Activated CD4-positive, CD25-positive, alpha-beta regulatory T cell treated with anti-CD3 and anti-CD28 coated beads, Interleukin-2, amount 50 U/mL, for 72 hours (primary cell): Measurements from ENCODE around the gene SPPL2A.
A peak's percentile ranks its signal among the peaks of the same experiment; 100 is the strongest.
"Not testable (repeated sequence)": the region's sequence is repeated elsewhere in the genome, so short reads cannot be mapped to it uniquely, and the experiment has no call there.

Source experiments
- DNase-seq: peaks from one replicate; pipeline ENCODE4 v3.0.0; 2021

SPPL2A gene, protein sequence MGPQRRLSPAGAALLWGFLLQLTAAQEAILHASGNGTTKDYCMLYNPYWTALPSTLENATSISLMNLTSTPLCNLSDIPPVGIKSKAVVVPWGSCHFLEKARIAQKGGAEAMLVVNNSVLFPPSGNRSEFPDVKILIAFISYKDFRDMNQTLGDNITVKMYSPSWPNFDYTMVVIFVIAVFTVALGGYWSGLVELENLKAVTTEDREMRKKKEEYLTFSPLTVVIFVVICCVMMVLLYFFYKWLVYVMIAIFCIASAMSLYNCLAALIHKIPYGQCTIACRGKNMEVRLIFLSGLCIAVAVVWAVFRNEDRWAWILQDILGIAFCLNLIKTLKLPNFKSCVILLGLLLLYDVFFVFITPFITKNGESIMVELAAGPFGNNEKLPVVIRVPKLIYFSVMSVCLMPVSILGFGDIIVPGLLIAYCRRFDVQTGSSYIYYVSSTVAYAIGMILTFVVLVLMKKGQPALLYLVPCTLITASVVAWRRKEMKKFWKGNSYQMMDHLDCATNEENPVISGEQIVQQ

GRCh38 chr15:50765195-50765967 lies at the start of gene SPPL2A:
SPPL2A (minus strand) TSS chr15:50765706; CDS start chr15:50765533, 173 bp downstream.
- DNase-seq = peak; percentile 84

DNA sequence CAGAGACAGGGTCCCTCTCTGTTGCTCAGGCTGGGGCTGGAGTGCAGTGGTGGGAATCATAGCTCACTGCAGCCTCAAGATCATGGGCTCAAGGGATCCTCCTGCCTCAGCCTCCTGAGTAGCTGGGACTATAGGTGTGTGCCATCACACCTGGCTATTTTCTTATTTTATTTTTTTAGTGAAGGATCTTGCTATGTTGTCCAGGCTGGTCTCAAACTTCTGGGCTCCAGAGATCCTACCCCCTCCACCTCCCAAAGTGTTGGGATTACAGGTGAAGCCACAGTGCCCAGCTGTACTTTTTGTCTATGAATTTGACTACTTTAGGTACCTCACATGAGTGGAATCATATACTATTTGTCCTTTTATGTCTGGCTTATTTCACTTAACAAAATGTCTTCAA lies 49.1 kb upstream of the SPPL2A start:
- DNase-seq = no peak

- DNase-seq = no peak
Measured at GRCh38 chr15:50813865-50814264, 48.4 kb upstream of the SPPL2A start.

DNA sequence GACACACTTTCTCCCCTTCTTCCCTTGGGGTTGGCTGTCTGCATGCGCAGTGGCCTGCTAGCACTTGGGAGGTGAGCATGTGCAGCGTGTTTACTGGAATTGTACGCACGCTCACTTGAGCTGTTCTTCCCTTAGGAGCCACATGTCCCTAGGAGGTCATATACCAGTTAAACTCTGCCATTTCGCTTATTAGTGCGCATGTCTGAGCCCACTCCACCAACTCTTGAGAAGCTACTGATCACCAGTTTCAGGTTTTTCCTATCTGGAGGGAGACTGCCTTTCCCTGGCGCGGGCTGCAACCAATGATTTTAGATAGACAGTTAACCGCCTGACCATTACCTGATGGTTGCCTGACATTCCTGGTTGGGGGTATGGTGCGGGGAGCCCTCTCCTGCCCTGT lies 47.6 kb upstream of the SPPL2A start:
- no peak for DNase-seq

DNA sequence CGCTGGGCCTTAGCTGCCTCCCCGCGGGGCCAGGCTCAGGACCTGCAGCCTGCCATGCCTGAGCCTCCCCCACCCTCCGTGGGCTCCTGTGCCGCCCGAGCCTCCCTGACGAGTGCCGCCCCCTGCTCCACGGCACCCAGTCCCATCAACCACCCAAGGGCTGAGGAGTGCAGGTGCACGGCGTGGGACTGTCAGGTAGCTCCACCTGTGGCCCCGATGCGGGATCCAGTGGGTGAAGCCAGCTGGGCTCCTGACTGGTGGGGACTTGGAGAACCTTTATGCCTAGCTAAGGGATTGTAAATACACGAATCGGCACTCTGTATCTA lies 46.6 kb upstream of the SPPL2A start:
- not testable (repeated sequence) for DNase-seq

GRCh38 chr15:50811461-50812180 lies 46.1 kb upstream of the SPPL2A start:
- not testable (repeated sequence) for DNase-seq

GRCh38 chr15:50810128-50810527 lies 44.6 kb upstream of the SPPL2A start:
- no peak for DNase-seq

- no peak for DNase-seq
Measured at GRCh38 chr15:50808728-50809127, 43.2 kb upstream of the SPPL2A start.

DNA sequence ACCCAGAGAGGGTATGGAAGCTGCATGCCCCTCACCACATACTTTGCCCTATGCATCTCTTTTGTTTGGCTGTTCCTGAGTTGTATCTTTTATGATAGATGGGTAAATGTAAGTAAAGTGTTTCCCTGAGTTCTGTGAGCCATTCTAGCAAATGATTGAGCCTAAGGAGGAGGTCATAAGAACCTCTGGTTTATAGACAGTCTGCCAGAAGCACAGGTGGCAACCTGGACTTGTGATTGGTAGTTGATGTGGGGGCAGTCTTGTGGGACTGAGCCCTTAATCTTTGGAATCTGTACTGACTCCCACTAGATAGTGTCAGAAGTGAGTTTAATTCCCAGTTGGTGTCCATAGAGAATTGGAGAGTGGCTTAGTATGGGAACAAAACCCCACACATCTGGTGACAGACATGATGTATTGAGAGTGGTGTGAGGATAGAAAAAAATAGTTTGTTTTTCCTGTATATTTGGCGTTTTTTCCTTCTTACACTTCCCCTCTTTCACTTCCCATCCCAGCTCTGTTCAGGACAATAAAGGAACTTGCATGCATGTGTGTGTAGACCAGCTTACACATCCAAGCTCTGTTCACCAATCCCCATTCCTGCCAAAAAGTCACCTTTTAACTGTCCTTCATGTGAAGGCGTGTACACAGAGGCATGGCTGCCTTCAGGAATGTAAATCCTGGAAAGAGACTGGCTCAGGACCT lies 38.1 kb upstream of the SPPL2A start:
- DNase-seq = no peak

GRCh38 chr15:50800715-50801114 lies 35.2 kb upstream of the SPPL2A start:
- no peak for DNase-seq

- no peak for DNase-seq
Measured at GRCh38 chr15:50798684-50799083, 33.2 kb upstream of the SPPL2A start.

DNA sequence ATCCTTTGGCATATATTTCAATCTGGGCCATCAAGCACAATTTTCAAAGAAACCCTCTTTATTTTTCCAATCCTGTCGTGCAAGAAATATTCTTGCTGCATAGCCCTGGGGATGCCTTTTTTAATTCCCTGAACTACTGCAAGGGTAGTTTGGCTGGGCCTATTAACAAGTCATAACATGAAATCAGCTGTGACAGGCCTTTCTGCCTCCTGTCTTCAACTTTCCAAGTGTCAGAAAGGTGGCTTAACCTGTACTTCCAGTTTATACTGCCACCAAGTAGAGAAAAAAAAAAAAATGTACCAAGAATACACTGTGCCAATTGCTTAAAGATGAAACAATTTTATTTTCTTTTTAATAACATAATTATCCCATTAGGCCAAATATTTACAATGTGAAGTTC lies 32.4 kb upstream of the SPPL2A start:
- no peak for DNase-seq

DNA sequence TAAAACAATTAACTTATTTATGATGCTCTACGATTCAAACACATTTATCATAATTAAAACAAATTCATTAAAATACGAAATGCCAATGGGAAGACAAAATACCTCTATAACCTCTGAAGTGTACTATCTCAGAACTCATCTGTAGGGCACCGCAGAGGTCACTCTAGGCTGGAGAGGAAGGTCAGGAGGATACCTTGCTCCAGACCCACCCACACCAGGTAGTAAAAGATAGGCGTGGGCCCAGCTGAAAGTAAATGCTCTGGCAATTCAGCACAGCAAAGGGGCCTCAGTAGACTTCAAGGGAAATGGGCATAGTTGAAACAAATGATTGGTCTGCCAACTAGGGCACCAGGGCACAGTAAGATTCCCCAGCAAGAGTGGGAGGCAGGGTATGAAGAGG lies 26.0 kb upstream of the SPPL2A start:
- no peak for DNase-seq

- DNase-seq = no peak
Measured at GRCh38 chr15:50790778-50791453, 25.4 kb upstream of the SPPL2A start.

- DNase-seq = no peak
Measured at GRCh38 chr15:50786871-50787270, 21.4 kb upstream of the SPPL2A start.

DNA sequence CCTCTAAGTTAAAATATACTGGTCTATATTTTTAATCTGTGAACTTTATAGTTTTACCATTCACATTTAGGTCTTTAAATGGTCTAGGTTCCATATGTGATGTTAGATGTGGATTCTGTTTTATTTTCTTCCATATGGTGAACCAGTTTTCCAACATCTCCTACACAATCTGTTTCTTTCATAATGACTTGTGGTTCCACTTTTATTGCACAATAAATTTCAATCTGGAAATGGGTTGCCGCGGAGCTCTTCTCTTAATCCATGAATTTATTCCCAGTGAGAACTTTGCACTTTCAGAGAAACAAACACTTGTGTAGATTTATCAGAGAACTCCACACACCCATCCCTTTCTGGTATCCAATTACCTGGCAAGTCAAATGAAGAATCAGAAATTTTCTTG lies 20.9 kb upstream of the SPPL2A start:
- no peak for DNase-seq

- no peak for DNase-seq
Measured at GRCh38 chr15:50783895-50784294, 18.4 kb upstream of the SPPL2A start.

- no peak for DNase-seq
Measured at GRCh38 chr15:50783411-50783810, 17.9 kb upstream of the SPPL2A start.

GRCh38 chr15:50778086-50778485 lies 12.6 kb upstream of the SPPL2A start:
- DNase-seq = no peak

- no peak for DNase-seq
Measured at GRCh38 chr15:50777042-50777441, 11.5 kb upstream of the SPPL2A start.

GRCh38 chr15:50774450-50774849 lies 8.9 kb upstream of the SPPL2A start:
- no peak for DNase-seq

DNA sequence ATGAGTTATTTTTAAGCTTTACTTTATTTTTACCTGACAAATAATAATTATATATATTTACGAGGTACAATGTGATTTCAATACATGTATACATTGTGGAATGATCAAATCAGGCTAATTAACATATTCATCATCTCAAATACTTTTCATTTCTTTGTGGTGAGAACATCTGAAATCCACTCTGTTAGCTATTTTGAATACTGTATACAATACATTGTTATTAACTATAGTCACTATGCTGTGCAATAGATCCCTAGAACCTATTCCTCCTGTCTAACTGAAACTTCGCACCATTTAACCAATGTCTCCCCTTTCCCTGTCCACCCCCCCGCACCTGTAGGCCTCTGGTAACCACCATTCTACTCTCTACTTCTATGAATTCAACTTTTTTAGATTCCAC lies 7.9 kb upstream of the SPPL2A start:
- DNase-seq = no peak
